Stimulated activated CD8-positive, alpha-beta memory T cell treated with anti-CD3 and anti-CD28 coated beads, Interleukin-4, amount 100 ng/mL, for 1 hour (primary cell): Measurements from ENCODE around the gene ADAM19.
"Not testable (repeated sequence)": the region's sequence is repeated elsewhere in the genome, so short reads cannot be mapped to it uniquely, and the experiment has no call there.

ENCODE experiments used
- DNase-seq, 2 donors: peaks; one replicate each; pipeline ENCODE4 v3.0.0-alpha.2; 2020; ENCODE audit warnings: low read depth in 2 of 2, low spot score in 1 of 2

Gene ADAM19

GRCh38 chr5:157486221-157486681 is 89.3 kb downstream of the ADAM19 start:
- no peak for DNase-seq

- DNase-seq, result no peak
Measured at GRCh38 chr5:157485811-157486210, 89.8 kb downstream of the ADAM19 start.

GRCh38 chr5:157485340-157485739 is 90.2 kb downstream of the ADAM19 start:
- DNase-seq, result no peak

GRCh38 chr5:157484768-157485167 is 90.8 kb downstream of the ADAM19 start:
- no peak for DNase-seq

- not testable (repeated sequence) for DNase-seq
Measured at GRCh38 chr5:157482702-157483101, 92.9 kb downstream of the ADAM19 start.

GRCh38 chr5:157481666-157482065 is 93.9 kb downstream of the ADAM19 start:
- DNase-seq, result no peak

GRCh38 chr5:157481265-157481664 is 94.3 kb downstream of the ADAM19 start:
- DNase-seq, result no peak

- DNase-seq, result no peak
Measured at GRCh38 chr5:157479612-157480510, 95.7 kb downstream of the ADAM19 start.

- no peak for DNase-seq
Measured at GRCh38 chr5:157479166-157479565, 96.4 kb downstream of the ADAM19 start.

GRCh38 chr5:157478726-157479125 is 96.8 kb downstream of the ADAM19 start:
- DNase-seq, result no peak

- no peak for DNase-seq
Measured at GRCh38 chr5:157477814-157478494, 97.6 kb downstream of the ADAM19 start.

- no peak for DNase-seq
Measured at GRCh38 chr5:157476702-157477408, 98.7 kb downstream of the ADAM19 start.

- DNase-seq, result no peak
Measured at GRCh38 chr5:157475432-157475831, 100.1 kb downstream of the ADAM19 start.

GRCh38 chr5:157473383-157474320 is 101.9 kb downstream of the ADAM19 start:
- no peak for DNase-seq

- no peak for DNase-seq
Measured at GRCh38 chr5:157471709-157472108, 103.9 kb downstream of the ADAM19 start.

GRCh38 chr5:157470631-157471030 is 104.9 kb downstream of the ADAM19 start:
- no peak for DNase-seq

- no peak for DNase-seq
Measured at GRCh38 chr5:157469687-157470086, 105.9 kb downstream of the ADAM19 start.

GRCh38 chr5:157469073-157469472 is 106.5 kb downstream of the ADAM19 start:
- no peak for DNase-seq

GRCh38 chr5:157468293-157468965 is 107.1 kb downstream of the ADAM19 start:
- DNase-seq, result no peak
